SJCRH30 (cell line): ENCODE results near the gene CXCR6. TPM values are rescaled to one million over a fixed set of nuclear protein-coding genes. Genes with fewer than 3 reads are reported as not detected.

ENCODE experiments used
- DNase-seq, 2 experiments: peaks; one replicate each; pipeline ENCODE4 v3.0.0-alpha.2; 2015 to 2020
- H3K27ac ChIP-seq: fragments of 250-450 bp; sonication (Bioruptor Pico); 2 replicates; pipeline ENCODE4 v1.5.1; 2020; ENCODE audit warnings: mild to moderate bottlenecking, moderate library complexity
- H3K27me3 ChIP-seq: fragments of 250-450 bp; sonication (Bioruptor Pico); 2 replicates; pipeline ENCODE4 v1.5.1; 2020; ENCODE audit warnings: mild to moderate bottlenecking, moderate library complexity
- H3K36me3 ChIP-seq: fragments of 250-450 bp; sonication (Bioruptor Pico); 2 replicates; pipeline ENCODE4 v1.5.1; 2020; ENCODE audit warnings: mild to moderate bottlenecking, moderate library complexity
- H3K4me1 ChIP-seq: fragments of 250-450 bp; sonication (Bioruptor Pico); 2 replicates; pipeline ENCODE4 v1.5.1; 2020; ENCODE audit warnings: mild to moderate bottlenecking, moderate library complexity
- H3K4me3 ChIP-seq: fragments of 250-450 bp; sonication (Bioruptor Pico); 2 replicates; pipeline ENCODE4 v1.5.1; 2020; ENCODE audit warnings: mild to moderate bottlenecking, moderate library complexity
- H3K9me3 ChIP-seq: fragments of 250-450 bp; sonication (Bioruptor Pico); replicated peaks from 2 replicates; pipeline ENCODE4 v1.5.1; 2020; ENCODE audit warnings: mild to moderate bottlenecking, moderate library complexity
- total RNA-seq: library from RNA; depleted of rRNA; stranded (reverse); fragments of >200 nt; shearing (Covaris generic); gene quantifications from 2 replicates; pipeline ENCODE4 v1.2.3, GENCODE V29; 2014

CXCR6 gene
- total RNA-seq, 1 experiment from 2014 or later, result not detected

DNA sequence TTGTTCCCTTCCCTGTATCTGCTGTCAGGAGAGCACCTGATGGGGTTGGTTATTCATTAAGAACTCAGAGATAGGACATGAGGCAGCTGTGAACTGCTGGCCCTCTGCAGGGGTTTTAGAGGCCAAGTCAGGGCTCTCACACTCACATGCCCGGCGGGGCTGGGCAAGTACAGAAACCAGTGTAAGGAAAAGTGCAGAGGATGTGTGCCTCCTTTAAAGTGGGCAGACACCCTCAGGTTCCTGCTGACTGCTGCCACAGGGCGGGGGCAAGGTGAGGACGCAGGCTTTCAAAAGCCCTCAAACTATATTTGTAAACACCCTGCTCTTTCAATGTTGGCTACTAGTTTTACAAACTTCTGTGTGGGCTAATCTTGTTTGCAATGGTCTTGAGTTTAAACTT lies 22.4 kb downstream of the CXCR6 start:
- no peak for DNase-seq
- Histone ChIP-seq H3K9me3 (no peaks in the 10 kb centered on the region), H3K36me3 (peaks cover 2% of the 10 kb centered on the region; the same call in 1 of the 2 replicates)

DNA sequence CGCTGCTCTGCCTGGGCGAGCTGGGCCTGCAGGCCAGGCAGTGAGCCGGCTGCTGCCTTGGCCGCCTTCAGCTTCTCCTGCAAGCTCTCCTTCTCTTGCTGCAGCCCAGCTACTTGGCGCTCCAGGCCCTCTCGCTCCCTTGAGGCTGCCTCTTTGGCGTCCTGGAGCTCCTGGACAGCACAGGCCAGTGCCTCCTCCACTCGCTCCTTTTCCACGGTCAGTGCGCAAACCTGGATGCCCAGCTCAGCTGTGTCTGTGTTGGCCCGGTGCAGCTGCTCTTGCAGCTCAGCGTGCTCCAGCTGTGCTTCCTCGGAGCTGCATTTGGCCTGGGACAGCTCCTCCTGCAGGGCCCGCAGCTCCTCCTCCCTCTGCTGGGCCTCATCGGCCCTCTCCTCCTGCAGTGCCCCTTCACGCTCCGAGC lies 23.1 kb downstream of the CXCR6 start:
- Histone ChIP-seq H3K9me3 (no peaks in the 10 kb centered on the region), H3K4me3 (no peak overlapping the region), H3K4me1 (no peaks in the 10 kb centered on the region), H3K27me3 (no peaks in the 10 kb centered on the region), H3K36me3 (no peaks in the 10 kb centered on the region), H3K27ac (no peak overlapping the region)
- no peak for DNase-seq

More for the DNA sequence above, 22.4 kb downstream of the CXCR6 start:
- Histone ChIP-seq H3K27me3 (no peaks in the 10 kb centered on the region), H3K27ac (no peak overlapping the region), H3K4me3 (no peak overlapping the region), H3K4me1 (no peaks in the 10 kb centered on the region)

DNA sequence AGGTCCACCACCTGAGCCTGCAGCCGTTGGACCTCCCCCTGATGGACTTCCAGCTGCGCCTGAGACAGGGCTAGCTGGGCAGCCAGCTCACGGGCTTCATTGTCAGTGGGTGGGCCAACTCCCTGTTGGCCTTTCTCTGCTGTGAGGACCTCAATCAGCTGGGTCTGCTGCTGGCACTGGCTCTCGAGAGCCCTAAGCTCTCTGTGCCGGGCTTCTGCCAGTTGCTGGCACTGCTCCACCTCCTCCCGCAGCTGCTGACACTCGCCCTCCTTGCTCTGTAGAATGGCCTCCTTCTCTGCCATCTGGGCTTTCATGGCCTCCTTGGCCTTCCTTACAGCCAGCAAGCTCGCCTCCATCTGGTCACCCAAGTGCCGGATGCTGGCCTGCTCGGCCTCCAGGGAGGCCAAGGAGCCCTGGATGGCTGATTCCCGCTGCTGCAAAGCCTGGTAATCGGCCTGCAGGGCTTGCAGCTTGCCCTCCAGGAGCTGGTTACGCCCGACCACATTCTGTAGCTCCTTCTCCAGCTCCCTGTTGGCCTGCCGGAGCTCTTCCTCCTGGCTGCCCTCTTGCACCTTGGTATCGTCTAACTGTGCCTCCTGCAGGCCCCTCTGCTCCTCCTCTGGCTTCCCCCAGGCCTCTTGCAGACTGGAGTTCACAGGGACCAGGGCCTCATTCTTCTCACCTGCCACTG lies 23.8 kb downstream of the CXCR6 start:
- no peak overlapping the region for H3K4me3 ChIP-seq
- H3K9me3 ChIP-seq, result no peaks in the 10 kb centered on the region
- H3K27ac ChIP-seq, result no peak overlapping the region
- no peaks in the 10 kb centered on the region for H3K4me1 ChIP-seq
- H3K36me3 ChIP-seq, result no peaks in the 10 kb centered on the region
- no peak for DNase-seq
- no peaks in the 10 kb centered on the region for H3K27me3 ChIP-seq

DNA sequence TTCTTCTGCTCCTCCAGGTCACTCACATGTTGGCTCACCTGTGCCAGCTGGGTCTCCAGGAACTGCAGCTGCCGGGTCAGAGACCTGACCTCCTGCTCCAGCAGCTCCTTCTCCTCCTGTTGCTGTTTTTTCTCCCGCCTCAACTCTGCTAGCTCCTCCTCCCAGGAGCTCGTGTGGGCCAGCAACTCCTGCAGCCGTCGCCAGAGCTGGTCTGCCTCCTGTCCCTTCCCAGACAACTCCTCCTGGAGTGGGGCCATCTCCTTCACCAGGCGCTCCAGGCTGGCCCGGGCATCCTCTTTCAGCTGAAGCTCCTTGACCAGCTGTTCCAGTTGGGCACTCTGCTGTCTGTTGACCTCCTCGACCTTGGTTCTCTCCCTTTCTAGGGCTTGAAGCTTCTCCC lies 24.5 kb downstream of the CXCR6 start:
- Histone ChIP-seq H3K36me3 (no peaks in the 10 kb centered on the region), H3K27me3 (no peaks in the 10 kb centered on the region), H3K4me3 (no peak overlapping the region), H3K9me3 (no peaks in the 10 kb centered on the region), H3K4me1 (no peaks in the 10 kb centered on the region), H3K27ac (no peak overlapping the region)
- no peak for DNase-seq

DNA sequence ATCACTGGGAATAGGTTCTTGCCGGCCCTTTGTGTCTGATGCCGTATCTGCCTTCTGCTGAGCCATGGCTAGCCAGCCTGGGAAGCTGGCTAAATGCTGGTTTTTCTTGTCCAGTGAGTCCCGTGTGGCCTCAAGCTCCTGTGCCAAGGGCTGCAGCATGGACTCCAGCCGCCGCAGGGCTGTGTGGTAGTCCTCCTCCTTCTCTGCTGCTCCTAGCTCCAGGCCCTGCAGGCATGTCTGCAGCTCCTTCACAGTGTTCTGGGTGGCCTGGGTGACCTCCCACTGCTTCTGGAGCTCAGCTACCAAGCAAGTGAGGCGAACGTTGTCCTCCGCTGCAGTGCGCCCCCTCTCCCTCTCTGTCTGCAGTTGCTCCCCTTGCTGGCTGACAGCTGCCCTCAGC lies 24.9 kb downstream of the CXCR6 start:
- Histone ChIP-seq H3K4me3 (no peak overlapping the region), H3K36me3 (no peaks in the 10 kb centered on the region), H3K27ac (no peak overlapping the region), H3K27me3 (no peaks in the 10 kb centered on the region), H3K9me3 (no peaks in the 10 kb centered on the region), H3K4me1 (no peaks in the 10 kb centered on the region)
- no peak for DNase-seq

DNA sequence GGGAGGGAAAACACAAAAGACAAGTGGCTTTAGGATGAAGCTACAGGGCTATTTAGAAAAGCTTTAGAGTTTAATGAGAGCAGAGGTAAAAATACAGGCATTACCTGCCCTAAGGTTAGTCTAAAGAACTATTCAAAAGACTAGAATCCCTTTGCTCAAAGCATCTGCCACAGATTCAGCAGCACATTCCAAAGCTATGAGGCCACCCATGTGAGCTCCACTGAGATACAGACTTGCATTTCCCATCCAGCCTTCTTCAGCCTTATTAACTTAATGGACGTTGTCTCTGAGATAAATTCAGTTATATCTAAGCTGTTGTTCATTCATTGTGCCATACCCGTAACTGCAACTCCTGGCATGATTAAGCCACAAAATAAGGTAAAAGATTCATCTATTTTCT lies 25.4 kb downstream of the CXCR6 start:
- H3K27ac ChIP-seq, result no peak overlapping the region
- no peak overlapping the region for H3K4me3 ChIP-seq
- DNase-seq, result no peak
- no peaks in the 10 kb centered on the region for H3K36me3 ChIP-seq
- H3K9me3 ChIP-seq, result no peaks in the 10 kb centered on the region
- no peaks in the 10 kb centered on the region for H3K4me1 ChIP-seq
- no peaks in the 10 kb centered on the region for H3K27me3 ChIP-seq

DNA sequence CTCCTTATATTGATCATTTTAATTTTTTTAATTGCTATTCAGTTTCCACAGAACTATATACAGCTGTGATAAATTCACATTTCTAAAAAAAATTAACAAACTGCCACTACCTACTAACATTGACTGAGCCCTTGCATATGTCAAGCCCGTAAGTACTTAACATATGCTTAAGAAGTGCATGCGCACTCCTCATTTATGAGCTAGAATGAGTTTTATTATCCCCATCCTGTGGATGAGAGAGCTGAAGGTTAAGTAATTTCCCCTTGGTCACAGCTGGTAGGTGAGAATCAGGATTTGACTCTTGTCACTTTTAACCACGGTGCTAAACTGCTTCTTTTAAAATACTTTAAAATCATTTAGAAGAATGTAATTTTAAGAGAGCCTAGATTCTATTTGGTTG lies 25.9 kb downstream of the CXCR6 start:
- Histone ChIP-seq H3K27me3 (no peaks in the 10 kb centered on the region), H3K27ac (no peak overlapping the region), H3K36me3 (no peaks in the 10 kb centered on the region), H3K9me3 (no peaks in the 10 kb centered on the region), H3K4me3 (no peak overlapping the region), H3K4me1 (no peaks in the 10 kb centered on the region)
- DNase-seq, result no peak

DNA sequence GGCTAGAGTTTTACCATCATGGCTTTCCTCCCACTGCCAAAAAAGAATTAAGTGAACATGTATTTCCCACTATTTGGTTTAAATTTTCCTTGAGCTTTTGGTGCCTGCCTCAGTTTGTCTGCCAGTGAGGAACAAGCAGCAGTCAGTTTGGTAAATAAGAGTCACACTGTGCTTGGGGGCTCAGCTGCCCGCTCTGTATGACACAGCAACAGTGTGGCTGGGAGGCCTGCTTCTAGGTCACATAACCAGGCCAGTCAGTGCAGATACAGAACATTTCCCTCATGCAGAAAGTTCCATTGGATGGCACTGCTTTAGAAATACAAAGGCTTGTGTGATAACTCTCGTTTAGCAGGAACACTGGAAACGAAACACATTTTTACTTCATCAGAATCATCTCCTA lies 26.7 kb downstream of the CXCR6 start:
- DNase-seq, result no peak
- Histone ChIP-seq H3K27ac (no peak overlapping the region), H3K4me3 (no peak overlapping the region), H3K9me3 (no peaks in the 10 kb centered on the region), H3K27me3 (no peaks in the 10 kb centered on the region), H3K4me1 (no peaks in the 10 kb centered on the region), H3K36me3 (no peaks in the 10 kb centered on the region)

DNA sequence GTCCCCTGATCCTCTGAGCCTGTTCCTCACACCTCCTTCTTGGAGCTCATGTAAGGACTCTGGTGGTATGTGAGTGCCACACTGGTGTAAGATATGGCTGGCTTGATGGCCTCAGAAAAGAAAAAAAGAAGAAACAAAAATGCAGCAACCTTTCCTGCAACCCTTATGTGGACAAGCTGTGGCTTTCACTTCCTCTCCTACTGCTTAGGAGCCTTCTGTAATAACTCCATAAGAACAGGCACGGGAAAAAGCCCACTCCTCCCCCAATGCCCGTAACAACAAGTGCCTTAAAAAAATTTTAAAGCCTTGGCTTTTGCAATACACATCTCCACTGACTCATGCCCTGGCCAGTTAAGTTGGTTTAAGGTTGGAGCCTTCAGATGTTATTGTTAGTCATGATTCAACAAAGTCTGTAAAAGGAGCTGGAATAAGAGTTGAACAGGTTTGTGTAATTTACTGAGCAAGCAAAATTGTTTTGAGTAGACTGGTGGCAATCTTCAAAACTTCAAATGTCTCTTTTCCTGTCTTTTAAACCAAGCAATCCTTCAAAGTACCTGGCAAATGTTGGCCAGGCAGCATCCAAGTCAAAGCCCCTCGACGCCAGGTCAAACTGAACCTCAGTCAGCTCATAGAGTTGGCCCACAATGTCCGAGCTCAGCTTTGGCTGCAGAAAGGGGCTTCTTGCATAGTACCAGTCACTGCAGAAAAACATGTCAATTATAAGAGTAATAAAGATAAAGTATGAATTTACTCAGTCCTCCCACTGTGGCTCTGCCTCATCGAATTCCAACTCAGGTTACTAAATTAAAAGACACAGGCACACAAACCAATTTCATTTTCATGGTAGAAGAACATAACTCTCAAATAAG lies 29.5 kb downstream of the CXCR6 start:
- H3K27ac ChIP-seq, result no peak overlapping the region
- no peaks in the 10 kb centered on the region for H3K36me3 ChIP-seq
- no peak overlapping the region for H3K4me3 ChIP-seq

DNA sequence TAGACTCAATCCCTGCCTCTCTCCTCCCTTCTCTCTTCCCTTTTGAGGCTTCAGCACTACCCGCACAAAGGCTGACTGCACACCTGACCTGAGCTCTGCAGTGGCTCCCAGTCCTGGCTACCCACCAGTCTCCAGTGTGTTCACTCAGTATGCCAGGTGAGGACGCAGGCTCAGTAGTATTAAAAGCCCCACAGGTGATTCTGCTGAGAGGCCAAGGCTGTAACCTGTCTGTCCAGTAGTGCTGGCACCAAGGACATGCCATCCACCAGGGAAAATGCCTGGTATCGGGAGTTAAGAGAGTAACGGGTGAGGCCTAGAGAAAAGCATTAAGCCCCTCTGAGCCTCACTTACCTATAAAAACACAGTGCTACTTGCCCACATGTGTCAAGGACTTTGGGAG lies 31.4 kb downstream of the CXCR6 start:
- no peak for DNase-seq

More for the DNA sequence above, 29.5 kb downstream of the CXCR6 start:
- Histone ChIP-seq H3K4me1 (no peaks in the 10 kb centered on the region), H3K27me3 (no peaks in the 10 kb centered on the region), H3K9me3 (no peaks in the 10 kb centered on the region)
- DNase-seq, result no peak

DNA sequence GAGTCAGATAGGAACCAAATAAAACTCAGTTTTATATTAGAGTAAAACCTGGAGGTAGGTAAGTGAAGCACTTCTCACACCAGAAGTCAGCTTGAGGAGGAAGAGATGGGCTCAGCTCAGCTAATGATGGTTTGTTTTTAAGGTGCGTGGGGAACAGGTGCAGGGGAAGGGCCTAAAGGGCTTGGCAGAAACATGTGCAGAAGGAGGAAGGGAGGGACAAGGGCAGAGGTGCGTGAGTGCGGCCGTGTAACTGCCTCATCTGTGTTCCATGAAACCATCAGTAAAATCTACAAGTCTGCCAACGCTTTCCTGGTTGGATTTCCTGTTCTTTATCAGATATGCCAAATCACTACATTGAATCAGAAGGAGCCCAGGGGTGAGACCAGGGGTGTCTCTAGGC lies 32.4 kb downstream of the CXCR6 start:
- Histone ChIP-seq H3K4me1 (no peaks in the 10 kb centered on the region), H3K27me3 (no peaks in the 10 kb centered on the region), H3K4me3 (no peak overlapping the region), H3K27ac (no peak overlapping the region), H3K9me3 (no peaks in the 10 kb centered on the region), H3K36me3 (no peaks in the 10 kb centered on the region)
- no peak for DNase-seq

More for the DNA sequence above, 31.4 kb downstream of the CXCR6 start:
- Histone ChIP-seq H3K9me3 (no peaks in the 10 kb centered on the region), H3K27me3 (no peaks in the 10 kb centered on the region), H3K27ac (no peak overlapping the region), H3K4me3 (no peak overlapping the region), H3K4me1 (no peaks in the 10 kb centered on the region), H3K36me3 (no peaks in the 10 kb centered on the region)

DNA sequence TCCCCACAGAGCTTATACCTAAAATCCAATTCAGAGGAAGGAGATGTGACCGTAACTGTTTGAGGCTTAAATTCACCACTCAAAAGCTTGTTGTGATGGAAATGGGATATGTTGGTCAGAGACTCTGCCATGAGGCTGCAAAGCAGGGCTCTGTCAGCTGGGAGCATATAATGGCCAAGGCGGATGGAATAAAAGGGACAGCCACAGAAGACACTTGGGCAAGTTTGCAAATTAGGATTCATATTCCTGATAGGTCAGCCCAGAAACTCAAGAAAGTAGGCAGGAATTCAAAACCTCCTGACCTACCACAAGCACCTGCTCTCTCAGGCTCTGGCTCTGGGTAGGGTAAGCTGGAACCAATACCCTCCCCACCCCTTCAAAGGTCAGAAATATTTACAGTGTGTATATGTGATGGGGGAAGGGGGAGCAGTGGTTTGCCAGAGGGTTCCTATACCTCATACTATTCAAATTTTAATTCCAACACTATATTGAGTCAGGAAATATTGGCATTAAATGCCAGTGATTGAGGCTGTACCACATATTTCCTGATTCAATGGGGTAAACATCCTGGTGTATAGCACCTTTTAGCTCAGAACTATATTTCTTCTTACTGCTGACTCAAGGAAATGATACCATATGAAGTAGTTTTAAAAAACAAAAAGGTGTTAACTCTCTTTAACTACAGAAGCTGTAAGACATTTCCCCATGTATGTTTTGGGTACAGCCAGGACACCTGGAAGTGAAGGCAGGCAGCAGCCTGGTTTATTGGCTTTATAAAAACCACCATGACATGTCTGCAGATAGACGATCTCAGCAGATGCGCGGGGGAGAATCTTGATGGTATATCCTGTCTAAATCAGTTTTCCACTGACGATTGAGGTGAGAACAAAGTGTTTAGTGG lies 33.2 kb downstream of the CXCR6 start:
- no peak overlapping the region for H3K4me3 ChIP-seq
- no peaks in the 10 kb centered on the region for H3K27me3 ChIP-seq
- DNase-seq, result no peak
- H3K36me3 ChIP-seq, result no peaks in the 10 kb centered on the region
- H3K9me3 ChIP-seq, result no peaks in the 10 kb centered on the region
- no peaks in the 10 kb centered on the region for H3K4me1 ChIP-seq
- no peak overlapping the region for H3K27ac ChIP-seq

DNA sequence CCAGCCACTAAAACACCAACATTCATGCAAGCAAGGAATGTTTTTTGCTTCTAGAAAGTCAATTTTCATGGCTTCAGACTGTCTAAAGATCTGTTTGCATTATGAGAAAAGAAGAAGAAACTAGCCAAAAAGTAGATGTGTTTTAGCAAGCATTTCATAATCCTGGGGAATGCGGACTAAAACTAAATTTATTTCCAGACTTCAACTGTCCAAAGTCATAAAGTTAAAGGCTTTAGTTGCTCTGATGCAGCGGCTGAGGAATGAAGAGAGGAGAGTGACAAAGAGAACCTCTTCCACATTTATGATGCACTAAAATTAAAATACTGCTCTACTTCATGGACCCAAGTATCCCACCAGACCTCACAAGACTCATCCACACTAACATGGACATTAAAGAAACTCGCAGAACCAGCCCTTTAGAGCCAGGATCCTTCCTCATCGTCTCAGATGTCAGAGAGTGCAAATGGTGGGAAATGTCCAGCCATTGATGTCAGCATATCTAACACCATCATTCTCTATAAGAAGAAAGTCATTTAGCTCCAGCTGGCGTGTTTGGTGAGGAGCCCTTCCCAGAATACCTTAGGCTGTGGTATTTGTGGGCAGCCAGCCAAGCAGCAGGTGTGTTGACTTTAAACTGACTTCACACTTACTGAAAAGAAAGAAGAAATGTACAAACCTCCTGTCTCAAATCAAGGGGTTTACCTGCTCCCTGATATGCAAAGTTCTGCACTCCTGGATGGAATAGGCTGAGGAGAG lies 34.9 kb downstream of the CXCR6 start:
- Histone ChIP-seq H3K4me3 (no peak overlapping the region), H3K27ac (no peak overlapping the region), H3K9me3 (no peaks in the 10 kb centered on the region), H3K36me3 (no peaks in the 10 kb centered on the region), H3K4me1 (no peaks in the 10 kb centered on the region), H3K27me3 (no peaks in the 10 kb centered on the region)
- DNase-seq, result peak in 1 of 2 experiments; percentile 6

DNA sequence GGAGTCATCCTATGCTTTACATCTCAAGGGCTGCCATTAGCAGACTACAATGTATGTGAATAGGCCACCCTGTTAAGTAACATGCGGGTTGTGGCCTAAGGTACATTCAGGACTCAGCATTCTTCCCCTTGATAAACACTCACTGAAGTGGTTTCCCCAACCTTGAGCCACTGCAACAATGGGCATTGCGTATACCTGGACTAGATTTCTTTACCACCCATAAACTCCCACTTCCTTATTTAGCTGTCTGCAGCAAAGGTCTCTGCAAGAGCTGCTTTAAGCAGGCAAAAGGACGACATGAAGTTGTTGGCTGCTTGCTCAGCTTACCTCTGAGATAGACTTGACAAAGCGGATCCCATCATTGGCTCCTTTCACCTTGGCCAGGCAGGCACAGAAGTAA lies 36.1 kb downstream of the CXCR6 start:
- no peak overlapping the region for H3K4me3 ChIP-seq
- H3K27ac ChIP-seq, result no peak overlapping the region
- no peaks in the 10 kb centered on the region for H3K27me3 ChIP-seq
- no peaks in the 10 kb centered on the region for H3K9me3 ChIP-seq
- no peak for DNase-seq
- H3K4me1 ChIP-seq, result no peaks in the 10 kb centered on the region
- H3K36me3 ChIP-seq, result no peaks in the 10 kb centered on the region
